Uterus (tissue), 2 donors: ENCODE measurements around the gene DNAJC18.

Experiments
- POLR2A ChIP-seq, 2 donors: fragments of 450-650 bp; IDR thresholded peaks; one replicate each; pipeline ENCODE4 v1.6.1; 2016; ENCODE audit warnings: antibody characterized with exemption in 2 of 2, mild to moderate bottlenecking in 1 of 2, moderate library complexity in 1 of 2
- TF ChIP-seq, protein P1 (sequence below), 4 experiments: fragments of 200-600 bp in 2 of 4; fragments of 450-650 bp in 2 of 4; sonication (generic) in 2 of 4; IDR thresholded peaks; one replicate each; pipeline ENCODE4 v1.5.1; 2016 to 2019; ENCODE audit warnings: antibody characterized with exemption in 4 of 4, mild to moderate bottlenecking in 2 of 4, moderate library complexity in 1 of 4

DNA sequence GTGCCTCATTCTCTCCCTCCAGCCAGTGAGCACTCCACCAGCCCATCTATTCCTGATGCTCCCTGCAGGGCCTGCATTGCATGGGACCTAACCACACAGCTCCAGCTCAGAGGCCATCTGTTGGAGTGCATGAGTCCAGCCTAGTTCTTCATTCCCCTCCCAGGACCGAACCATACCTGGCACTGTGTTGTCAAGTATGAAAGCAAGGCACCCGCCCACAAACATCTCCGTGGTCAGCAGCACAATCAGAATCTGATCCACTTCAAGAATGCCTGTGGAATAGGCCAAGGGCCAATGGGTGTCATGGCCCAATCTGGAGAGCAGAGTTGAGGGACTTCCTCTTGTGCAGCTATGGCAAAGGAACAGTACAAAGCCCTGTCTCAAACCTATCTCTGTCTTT is 62.1 kb downstream of the DNAJC18 start:
- TF ChIP-seq POLR2A (IDR thresholded peaks at IDR 0.05): no peak
- TF ChIP-seq, protein P1, sequence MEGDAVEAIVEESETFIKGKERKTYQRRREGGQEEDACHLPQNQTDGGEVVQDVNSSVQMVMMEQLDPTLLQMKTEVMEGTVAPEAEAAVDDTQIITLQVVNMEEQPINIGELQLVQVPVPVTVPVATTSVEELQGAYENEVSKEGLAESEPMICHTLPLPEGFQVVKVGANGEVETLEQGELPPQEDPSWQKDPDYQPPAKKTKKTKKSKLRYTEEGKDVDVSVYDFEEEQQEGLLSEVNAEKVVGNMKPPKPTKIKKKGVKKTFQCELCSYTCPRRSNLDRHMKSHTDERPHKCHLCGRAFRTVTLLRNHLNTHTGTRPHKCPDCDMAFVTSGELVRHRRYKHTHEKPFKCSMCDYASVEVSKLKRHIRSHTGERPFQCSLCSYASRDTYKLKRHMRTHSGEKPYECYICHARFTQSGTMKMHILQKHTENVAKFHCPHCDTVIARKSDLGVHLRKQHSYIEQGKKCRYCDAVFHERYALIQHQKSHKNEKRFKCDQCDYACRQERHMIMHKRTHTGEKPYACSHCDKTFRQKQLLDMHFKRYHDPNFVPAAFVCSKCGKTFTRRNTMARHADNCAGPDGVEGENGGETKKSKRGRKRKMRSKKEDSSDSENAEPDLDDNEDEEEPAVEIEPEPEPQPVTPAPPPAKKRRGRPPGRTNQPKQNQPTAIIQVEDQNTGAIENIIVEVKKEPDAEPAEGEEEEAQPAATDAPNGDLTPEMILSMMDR (IDR thresholded peaks at IDR 0.05): no peak
